ENCODE results near the gene C19orf33. TPM values are rescaled to one million over a fixed set of nuclear protein-coding genes. Genes with fewer than 3 reads are reported as not detected.
A peak's percentile ranks its signal among the peaks of the same experiment; 100 is the strongest.

The C19orf33 gene
- total and polyA plus RNA-seq, 9 of the 15 experiments (the other 6 are each of a cell fraction or from before 2014, with no cell fraction given) = 3.2 TPM; not detected in 8

GRCh38 chr19:38315657-38316476 is 11.8 kb downstream of the C19orf33 start, which contains the start of gene YIF1B (continued):
- no peak for TF ChIP-seq NONO (IDR thresholded peaks at IDR 0.05; ENCODE audit: low read depth in 2 of 2, low read length in 1 of 2)
- TF ChIP-seq NR2C2 (CRISPR knock-in tag; IDR thresholded peaks at IDR 0.05) = peak; percentile 93
- TF ChIP-seq NR2C2 (tag; IDR thresholded peaks at IDR 0.05) = peak; percentile 99
- 0 out of 4 replicates have a peak, but pooled peaks of 1 of the 2 experiments have one; percentile 51 for TF ChIP-seq KDM4B (IDR thresholded peaks at IDR 0.05; ENCODE audit: borderline replicate concordance in 2 of 2, low read depth in 1 of 2)
- TF ChIP-seq, protein P1, sequence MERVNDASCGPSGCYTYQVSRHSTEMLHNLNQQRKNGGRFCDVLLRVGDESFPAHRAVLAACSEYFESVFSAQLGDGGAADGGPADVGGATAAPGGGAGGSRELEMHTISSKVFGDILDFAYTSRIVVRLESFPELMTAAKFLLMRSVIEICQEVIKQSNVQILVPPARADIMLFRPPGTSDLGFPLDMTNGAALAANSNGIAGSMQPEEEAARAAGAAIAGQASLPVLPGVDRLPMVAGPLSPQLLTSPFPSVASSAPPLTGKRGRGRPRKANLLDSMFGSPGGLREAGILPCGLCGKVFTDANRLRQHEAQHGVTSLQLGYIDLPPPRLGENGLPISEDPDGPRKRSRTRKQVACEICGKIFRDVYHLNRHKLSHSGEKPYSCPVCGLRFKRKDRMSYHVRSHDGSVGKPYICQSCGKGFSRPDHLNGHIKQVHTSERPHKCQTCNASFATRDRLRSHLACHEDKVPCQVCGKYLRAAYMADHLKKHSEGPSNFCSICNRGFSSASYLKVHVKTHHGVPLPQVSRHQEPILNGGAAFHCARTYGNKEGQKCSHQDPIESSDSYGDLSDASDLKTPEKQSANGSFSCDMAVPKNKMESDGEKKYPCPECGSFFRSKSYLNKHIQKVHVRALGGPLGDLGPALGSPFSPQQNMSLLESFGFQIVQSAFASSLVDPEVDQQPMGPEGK (CRISPR knock-in tag; IDR thresholded peaks at IDR 0.05; ENCODE audit: borderline replicate concordance) = 0 out of 2 replicates have a peak, but pooled peaks have one; percentile 20
- TF ChIP-seq, protein P2, sequence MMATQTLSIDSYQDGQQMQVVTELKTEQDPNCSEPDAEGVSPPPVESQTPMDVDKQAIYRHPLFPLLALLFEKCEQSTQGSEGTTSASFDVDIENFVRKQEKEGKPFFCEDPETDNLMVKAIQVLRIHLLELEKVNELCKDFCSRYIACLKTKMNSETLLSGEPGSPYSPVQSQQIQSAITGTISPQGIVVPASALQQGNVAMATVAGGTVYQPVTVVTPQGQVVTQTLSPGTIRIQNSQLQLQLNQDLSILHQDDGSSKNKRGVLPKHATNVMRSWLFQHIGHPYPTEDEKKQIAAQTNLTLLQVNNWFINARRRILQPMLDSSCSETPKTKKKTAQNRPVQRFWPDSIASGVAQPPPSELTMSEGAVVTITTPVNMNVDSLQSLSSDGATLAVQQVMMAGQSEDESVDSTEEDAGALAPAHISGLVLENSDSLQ (IDR thresholded peaks at IDR 0.05) = peak; percentile 96
- no peak for TF ChIP-seq STAT6 (CRISPR knock-in tag; IDR thresholded peaks at IDR 0.05)
- TF ChIP-seq MECOM (CRISPR knock-in tag; IDR thresholded peaks at IDR 0.05) = no peak
- TF ChIP-seq ZNF778 (CRISPR knock-in tag; IDR thresholded peaks at IDR 0.05) = no peak
- TF ChIP-seq, protein P3, sequence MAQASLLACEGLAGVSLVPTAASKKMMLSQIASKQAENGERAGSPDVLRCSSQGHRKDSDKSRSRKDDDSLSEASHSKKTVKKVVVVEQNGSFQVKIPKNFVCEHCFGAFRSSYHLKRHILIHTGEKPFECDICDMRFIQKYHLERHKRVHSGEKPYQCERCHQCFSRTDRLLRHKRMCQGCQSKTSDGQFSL (CRISPR knock-in tag; IDR thresholded peaks at IDR 0.05) = peak; percentile 66
- TF ChIP-seq, protein P3 (tag; IDR thresholded peaks at IDR 0.05) = peak in 1 of 2 experiments; percentile 88; a peak in 1 of 4 replicates
- peak; percentile 99 for TF ChIP-seq ZNF24 (IDR thresholded peaks at IDR 0.05)
- TF ChIP-seq CREB5 (CRISPR knock-in tag; IDR thresholded peaks at IDR 0.05) = no peak
- no peak for TF ChIP-seq IRF1 (CRISPR knock-in tag; IDR thresholded peaks at IDR 0.05; ENCODE audit: borderline replicate concordance)
- TF ChIP-seq ZNF79 (CRISPR knock-in tag; IDR thresholded peaks at IDR 0.05; ENCODE audit: low read depth) = no peak
- no peak for TF ChIP-seq ZNF695 (CRISPR knock-in tag; IDR thresholded peaks at IDR 0.05)
- TF ChIP-seq SMAD3 (CRISPR knock-in tag; conservative IDR thresholded peaks at IDR 0.05) = no peak
- no peak for TF ChIP-seq CSDE1 (IDR thresholded peaks at IDR 0.05)

All from K562 (cell line).